GM18951 (cell line): ENCODE results near the gene PLK2.

Experiments used
- POLR2A ChIP-seq: IDR thresholded peaks from 4 replicates; pipeline ENCODE4 v1.6.1; 2011; ENCODE audit warnings: mild to moderate bottlenecking; ENCODE audit not compliant: insufficient read length, insufficient read depth; ENCODE audit errors: extremely low read depth
- in situ Hi-C: fragments of 300-500 bp; cut with MboI; formaldehyde crosslinking; loops from one replicate; pipeline ENCODE4 v1.12.0; 2022; ENCODE audit warnings: low sequenced_read_pairs, mixed read lengths, inconsistent platforms; ENCODE audit not compliant: unreplicated experiment

Gene PLK2

DNA sequence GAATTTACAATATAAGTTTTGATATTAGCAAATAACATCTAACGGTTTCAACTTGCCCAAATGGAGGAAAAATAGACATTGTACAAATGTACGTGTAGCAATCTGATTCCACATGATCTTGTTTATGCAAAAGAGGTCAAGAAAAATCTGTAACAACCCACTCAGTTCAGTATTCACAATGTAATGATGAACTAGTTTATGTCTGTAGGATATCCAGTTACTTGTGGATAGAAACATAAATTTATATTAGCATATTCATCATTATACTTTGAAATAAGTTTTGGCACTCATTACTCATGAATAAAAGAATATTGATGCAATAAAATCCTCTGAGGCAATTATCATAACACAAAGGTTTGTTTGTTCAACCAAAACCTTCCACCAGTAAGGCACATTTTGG lies 28.1 kb downstream of the PLK2 start:
- in situ Hi-C loops = no loop called here
- TF ChIP-seq POLR2A = no peak

DNA sequence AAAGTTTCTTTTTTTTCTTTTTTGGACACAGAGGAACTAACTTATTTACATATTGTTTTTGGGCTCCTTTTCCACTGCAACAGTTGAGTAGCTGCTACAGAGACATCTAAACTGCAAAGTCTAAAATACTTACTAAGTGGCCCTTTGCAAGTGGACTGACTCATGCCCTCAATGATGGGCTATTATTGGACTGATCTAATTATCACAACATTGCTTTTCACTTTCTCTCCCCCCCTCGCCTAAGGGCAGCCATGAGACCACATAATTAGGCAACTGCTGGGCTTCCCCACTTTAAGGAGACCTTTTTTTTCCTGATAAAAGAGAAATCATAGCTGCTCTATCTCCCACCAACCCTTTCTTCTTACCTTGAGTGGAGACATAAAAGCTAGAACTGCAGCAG lies 47.0 kb downstream of the PLK2 start:
- TF ChIP-seq POLR2A = no peak
- in situ Hi-C loops = no loop called here

DNA sequence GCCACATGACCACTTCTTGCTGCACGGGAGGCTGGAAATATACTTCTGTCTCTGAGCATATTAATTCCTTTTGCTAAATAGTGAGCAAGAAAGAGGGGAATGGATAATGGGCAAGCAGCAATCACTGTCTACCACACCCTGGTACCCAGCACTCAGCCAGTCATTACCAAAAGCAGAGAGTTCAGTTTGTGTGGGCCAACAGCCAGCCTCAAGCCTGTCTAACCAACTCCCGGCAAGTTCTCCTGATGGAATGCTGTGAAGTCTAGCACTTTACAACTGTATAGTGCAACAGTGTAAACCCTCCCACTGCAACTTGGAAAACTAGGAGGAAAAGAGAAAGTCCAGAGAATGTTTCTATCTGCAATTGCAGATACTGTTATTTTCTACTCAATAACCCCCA lies 47.8 kb downstream of the PLK2 start:
- in situ Hi-C loops = no loop called here
- TF ChIP-seq POLR2A = no peak

DNA sequence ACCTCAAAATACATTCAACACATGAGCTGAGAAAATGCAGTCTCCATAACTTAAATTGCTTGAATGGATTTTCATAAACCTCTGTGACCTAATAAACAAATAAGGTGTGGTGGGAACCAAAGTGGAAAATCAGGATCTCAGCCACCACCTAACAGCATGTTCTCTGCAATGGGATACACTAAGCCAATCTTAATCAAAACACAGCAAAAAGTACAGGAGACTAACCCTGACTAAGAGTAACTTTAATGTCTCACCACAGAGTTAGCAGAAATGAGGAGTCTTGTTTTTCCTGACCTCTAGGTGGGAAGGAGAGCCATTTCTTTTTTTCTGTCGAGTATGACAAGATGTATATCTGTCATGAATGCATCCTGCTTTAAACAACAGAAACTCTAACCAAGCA lies 48.5 kb downstream of the PLK2 start:
- in situ Hi-C loops = no loop called here
- TF ChIP-seq POLR2A = no peak

DNA sequence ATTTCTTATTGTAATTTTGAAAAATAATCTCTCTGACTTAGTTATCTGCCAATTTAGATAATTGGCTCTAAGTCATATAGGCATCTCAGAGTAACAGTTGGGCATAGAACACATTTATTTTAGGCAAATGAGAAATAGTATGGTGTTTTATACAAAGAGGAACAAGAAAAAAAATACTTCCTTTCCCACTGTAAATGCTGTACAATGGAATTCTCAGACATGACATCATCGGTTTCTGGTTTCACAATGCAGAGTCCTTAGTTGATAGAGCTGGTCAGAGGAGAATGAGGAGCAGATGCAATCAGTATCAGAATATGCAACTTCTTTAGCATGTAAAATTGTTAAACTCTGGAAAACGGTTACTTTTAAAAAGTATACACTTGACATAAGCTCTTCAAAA lies 49.4 kb downstream of the PLK2 start:
- in situ Hi-C loops = no loop called here
- TF ChIP-seq POLR2A = no peak

DNA sequence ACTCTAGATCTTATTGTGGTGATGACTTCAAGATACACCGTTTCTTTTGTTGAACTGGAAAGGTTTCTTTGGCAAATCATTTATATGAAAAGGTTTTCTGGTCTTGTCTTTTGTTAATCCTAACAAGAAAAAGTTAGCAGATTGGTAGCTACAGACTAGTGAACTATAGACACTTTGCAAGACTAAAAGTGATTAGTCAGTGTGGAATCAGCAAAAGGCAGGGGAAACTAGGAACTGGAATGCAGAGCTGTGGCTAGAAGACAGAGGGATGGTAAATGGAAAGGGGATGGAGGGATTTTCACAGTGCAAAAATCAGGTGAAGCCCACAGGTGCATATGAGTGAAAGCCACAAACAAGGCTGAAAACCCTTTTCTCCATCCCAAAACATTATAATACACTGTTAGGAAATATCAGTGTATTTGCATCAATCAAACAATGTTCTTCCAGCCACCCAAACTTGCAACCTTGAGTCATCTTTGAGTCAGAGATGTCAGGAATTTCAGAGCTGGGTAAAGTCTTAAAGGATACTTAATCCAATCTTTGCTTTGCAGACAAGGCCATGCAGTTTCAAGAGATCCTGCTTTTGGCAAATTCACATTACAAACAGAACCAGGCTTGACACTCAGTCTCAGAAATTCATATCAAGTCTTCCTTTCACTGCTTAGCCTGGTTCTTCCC lies 52.7 kb downstream of the PLK2 start:
- TF ChIP-seq POLR2A = no peak
- in situ Hi-C loops = no loop called here

DNA sequence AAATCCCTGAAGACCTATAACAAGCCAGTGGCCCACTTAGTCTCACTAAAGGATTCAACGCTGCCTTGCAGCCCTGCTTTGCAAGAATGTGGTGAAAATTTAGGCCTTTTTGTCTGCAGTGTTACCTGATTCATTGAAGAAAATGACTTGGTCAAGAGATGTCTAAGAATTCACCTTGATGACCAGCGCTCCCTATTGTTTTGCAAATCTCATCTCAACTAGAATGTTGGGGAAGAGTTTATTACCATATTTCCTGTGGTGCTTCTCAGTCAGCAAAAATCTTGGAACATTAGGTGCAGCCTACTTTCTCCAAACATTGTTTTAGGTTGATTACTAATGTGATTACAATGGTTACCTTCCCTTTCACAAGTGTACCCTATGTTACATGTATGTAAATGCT lies 53.5 kb downstream of the PLK2 start:
- in situ Hi-C loops = no loop called here
- TF ChIP-seq POLR2A = no peak

DNA sequence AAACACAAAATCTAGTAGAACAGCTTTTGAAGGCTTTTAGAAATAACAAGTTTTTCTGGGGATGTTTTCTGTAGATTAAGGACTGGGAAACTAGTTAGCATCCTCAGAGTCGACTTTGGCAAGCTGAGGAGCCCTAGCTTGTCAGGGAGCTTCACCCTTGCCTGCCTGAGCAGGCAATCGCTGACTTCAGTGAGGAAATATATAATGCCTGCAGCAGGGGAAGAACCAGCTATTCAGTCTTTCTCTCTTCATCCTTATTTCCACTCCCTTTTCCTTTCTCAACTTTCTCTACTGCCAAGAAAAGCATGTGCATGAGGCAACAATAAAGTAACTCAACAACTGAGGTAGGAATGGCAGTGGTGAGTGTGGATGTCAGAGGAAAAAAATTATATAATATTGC lies 54.7 kb downstream of the PLK2 start:
- in situ Hi-C loops = no loop called here

DNA sequence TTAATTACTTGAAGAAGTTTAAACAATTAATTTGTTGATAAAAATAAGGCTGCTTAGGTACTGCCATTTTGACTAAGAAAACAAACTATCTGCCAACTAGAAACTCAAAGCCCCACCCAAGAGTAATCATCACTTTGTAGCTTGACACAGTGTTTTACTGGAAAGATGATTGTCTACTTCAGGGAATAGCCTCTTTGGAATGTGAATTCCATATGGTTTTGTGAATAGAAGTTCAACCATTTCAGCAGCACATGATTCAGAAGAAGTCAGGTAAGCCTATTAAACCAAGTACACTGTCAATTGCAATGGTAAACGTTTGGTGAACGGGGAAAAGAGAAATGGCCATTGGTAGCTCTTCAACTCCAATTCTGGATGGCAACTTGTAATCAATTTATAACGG lies 55.2 kb downstream of the PLK2 start:
- no peak for TF ChIP-seq POLR2A
- in situ Hi-C loops = no loop called here

More for the DNA sequence above, 54.7 kb downstream of the PLK2 start:
- TF ChIP-seq POLR2A = no peak
